Measurements from ENCODE around the gene CPEB4. TPM values are rescaled to one million over a fixed set of nuclear protein-coding genes. Genes with fewer than 3 reads are reported as not detected.

The CPEB4 gene
- total and polyA plus RNA-seq, 9 of the 15 experiments (the other 6 are each of a cell fraction or from before 2014, with no cell fraction given): 7.4 to 21.3 (median 12.4) TPM

- H3K27me3 ChIP-seq (ENCODE audit: control insufficient read depth in 2 of 2, insufficient read depth in 2 of 2, low read length in 2 of 2): no peaks in the 10 kb centered on the region
- DNase-seq (ENCODE audit: extremely low read depth in 1 of 4, low spot score in 3 of 4) (no peak), ATAC-seq (no peak), FAIRE-seq (no peak)
- POLR2A ChIA-PET: no interaction called here
- H2AFZ ChIP-seq (ENCODE audit: low read depth, low read length): no peak overlapping the region
- CTCF ChIA-PET (ENCODE audit: low intra/inter-chr PET ratio): no interaction called here
- peaks cover 7% of the 10 kb centered on the region for H3K9me1 ChIP-seq (ENCODE audit: control insufficient read depth, insufficient read depth, low read length)
- no peak overlapping the region for H3K4me2 ChIP-seq (ENCODE audit: insufficient read depth, low read length)
- 58% methylated on average over 3 of the region's 3 CpGs for WGBS (ENCODE audit: insufficient coverage, low coverage, missing lambda C conversion rate)
- no peak overlapping the region for H3K27ac ChIP-seq (ENCODE audit: extremely low read depth, low read depth, low read length)
- TF ChIP-seq CEBPG (CRISPR knock-in tag; IDR thresholded peaks at IDR 0.05): no peak
- peak in 1 of 2 experiments; percentile 66; a peak in 3 of 4 replicates for TF ChIP-seq CEBPG (tag; conservative IDR thresholded peaks at IDR 0.05 in 1 of 2, IDR thresholded peaks at IDR 0.05 in 1 of 2)
- no peak for TF ChIP-seq MCM5 (IDR thresholded peaks at IDR 0.05; ENCODE audit: low read depth)
- no peak for TF ChIP-seq ZNF134 (CRISPR knock-in tag; conservative IDR thresholded peaks at IDR 0.05)
- TF ChIP-seq ZNF274 (IDR thresholded peaks at IDR 0.05; ENCODE audit: borderline replicate concordance, low read depth, low read length): no peak
- no peak for TF ChIP-seq NCOR1 (IDR thresholded peaks at IDR 0.05)
- no peak for TF ChIP-seq TCF7L2 (IDR thresholded peaks at IDR 0.05; ENCODE audit: low read depth, low read length)
- peak; percentile 36; the same call in 1 of the 2 replicates for TF ChIP-seq SPI1 (IDR thresholded peaks at IDR 0.05; ENCODE audit: borderline replicate concordance, low read depth, low read length)
- TF ChIP-seq L3MBTL2 (IDR thresholded peaks at IDR 0.05): no peak
- no peak for TF ChIP-seq FOXP1 (CRISPR knock-in tag; IDR thresholded peaks at IDR 0.05)
- no peak for TF ChIP-seq SNRNP70 (optimal IDR thresholded peaks at IDR 0.05; ENCODE audit: low read depth, low read length)
- peak; percentile 82 for TF ChIP-seq CEBPB (tag; IDR thresholded peaks at IDR 0.05)
- no peak overlapping the region for H3K4me3 ChIP-seq
- no peaks in the 10 kb centered on the region; the same call in 1 of the 2 replicates for H4K20me1 ChIP-seq (replicated peaks; ENCODE audit: control insufficient read depth, insufficient read depth, low read length)
- no peak overlapping the region for H3K9ac ChIP-seq (ENCODE audit: insufficient read depth in 1 of 2, low read depth in 2 of 2, low read length in 2 of 2)
- in situ Hi-C loops (cut with MboI) (no loop called here), intact Hi-C loops (cut with micrococcal nuclease) (no loop called here)
- H3K36me3 ChIP-seq (ENCODE audit: control insufficient read depth, insufficient read depth, low read length): peaks cover 37% of the 10 kb centered on the region
- H3K9me3 ChIP-seq (replicated peaks; ENCODE audit: control insufficient read depth, insufficient read depth, low read depth, low read length): no peaks in the 10 kb centered on the region
- H3K4me1 ChIP-seq (replicated peaks in 1 of 2; ENCODE audit: control insufficient read depth in 2 of 2, insufficient read depth in 2 of 2, low read length in 2 of 2): peaks cover 5 to 39% of the 10 kb centered on the region in 2 experiments; a peak in 4 of 5 replicates
- BruUV-seq (replicated peaks): no TSS peak
- peaks cover 76% of the 10 kb centered on the region for H3K79me2 ChIP-seq (ENCODE audit: control insufficient read depth, insufficient read depth, low read length)
Observed at GRCh38 chr5:173920024-173920753, 32.0 kb downstream of the CPEB4 start.
